IPS-18a (cell line): ENCODE measurements around the gene CKB.

Experiments
- H3K27ac ChIP-seq: one replicate; pipeline ENCODE4 v1.5.1; 2013; ENCODE audit warnings: low read length
- H3K27me3 ChIP-seq: one replicate; pipeline ENCODE4 v1.6.1; 2013; ENCODE audit warnings: mild to moderate bottlenecking, low read length; ENCODE audit not compliant: control insufficient read depth, insufficient read depth
- H3K36me3 ChIP-seq: one replicate; pipeline ENCODE4 v1.6.1; 2013; ENCODE audit warnings: low read depth, low read length; ENCODE audit not compliant: control insufficient read depth
- H3K4me1 ChIP-seq: one replicate; pipeline ENCODE4 v1.6.1; 2013; ENCODE audit warnings: low read depth, low read length; ENCODE audit not compliant: control insufficient read depth
- H3K4me3 ChIP-seq: one replicate; pipeline ENCODE4 v1.5.1; 2013; ENCODE audit warnings: low read length
- H3K9ac ChIP-seq: one replicate; pipeline ENCODE4 v1.6.1; 2013; ENCODE audit warnings: mild to moderate bottlenecking, low read length, moderate library complexity
- H3K9me3 ChIP-seq: one replicate; pipeline ENCODE4 v1.6.1; 2013; ENCODE audit warnings: low read depth, low read length; ENCODE audit not compliant: control insufficient read depth

CKB gene

DNA sequence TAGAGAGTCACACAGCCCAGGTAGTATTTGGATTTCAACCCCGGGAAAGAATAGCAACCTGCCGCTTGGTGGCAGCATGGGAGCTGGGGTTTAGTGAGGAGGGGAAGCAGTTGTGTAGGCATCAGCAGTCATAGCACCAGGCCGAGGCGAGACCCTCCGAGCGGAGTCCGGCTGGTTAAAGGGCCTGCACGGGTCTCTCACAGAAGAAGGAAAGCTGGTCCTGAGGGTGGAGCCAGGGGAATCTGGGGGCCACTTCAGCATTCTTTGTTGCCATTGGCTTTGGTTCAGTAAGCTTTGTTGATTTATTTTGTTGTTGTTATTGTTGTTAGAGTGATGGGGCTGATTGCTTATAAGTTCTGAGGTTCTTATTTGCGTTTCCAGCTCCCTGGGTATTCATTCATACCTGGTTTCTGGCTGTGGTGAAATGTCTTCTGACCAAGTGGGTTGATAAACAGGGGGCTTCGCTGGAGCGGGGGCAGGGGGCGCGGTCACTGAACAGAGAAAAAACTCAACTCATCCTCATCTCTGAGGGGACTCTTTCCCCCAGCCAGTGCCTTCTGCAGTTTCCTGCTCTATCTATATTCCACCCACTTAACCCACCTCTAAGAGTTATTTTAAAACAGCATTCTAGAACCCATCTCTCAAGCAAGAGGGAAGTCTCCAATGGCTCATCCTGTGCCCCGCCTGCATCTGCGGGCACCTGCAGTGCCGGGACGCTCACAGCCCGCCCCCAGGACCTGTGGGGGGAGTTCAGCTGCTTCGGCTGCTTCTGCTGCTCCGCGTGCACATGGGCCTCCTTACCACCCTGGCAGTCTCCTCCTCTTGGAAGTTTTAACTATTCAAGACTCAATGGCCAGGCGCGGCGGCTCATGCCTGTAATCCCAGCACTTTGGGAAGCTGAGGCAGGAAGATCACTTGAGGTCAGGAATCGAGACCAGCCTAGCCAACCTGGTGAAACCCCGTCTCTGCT is 11.6 kb downstream of the CKB start:
- Histone ChIP-seq H3K27me3 (no peaks in the 10 kb centered on the region), H3K36me3 (peaks cover 13% of the 10 kb centered on the region)

DNA sequence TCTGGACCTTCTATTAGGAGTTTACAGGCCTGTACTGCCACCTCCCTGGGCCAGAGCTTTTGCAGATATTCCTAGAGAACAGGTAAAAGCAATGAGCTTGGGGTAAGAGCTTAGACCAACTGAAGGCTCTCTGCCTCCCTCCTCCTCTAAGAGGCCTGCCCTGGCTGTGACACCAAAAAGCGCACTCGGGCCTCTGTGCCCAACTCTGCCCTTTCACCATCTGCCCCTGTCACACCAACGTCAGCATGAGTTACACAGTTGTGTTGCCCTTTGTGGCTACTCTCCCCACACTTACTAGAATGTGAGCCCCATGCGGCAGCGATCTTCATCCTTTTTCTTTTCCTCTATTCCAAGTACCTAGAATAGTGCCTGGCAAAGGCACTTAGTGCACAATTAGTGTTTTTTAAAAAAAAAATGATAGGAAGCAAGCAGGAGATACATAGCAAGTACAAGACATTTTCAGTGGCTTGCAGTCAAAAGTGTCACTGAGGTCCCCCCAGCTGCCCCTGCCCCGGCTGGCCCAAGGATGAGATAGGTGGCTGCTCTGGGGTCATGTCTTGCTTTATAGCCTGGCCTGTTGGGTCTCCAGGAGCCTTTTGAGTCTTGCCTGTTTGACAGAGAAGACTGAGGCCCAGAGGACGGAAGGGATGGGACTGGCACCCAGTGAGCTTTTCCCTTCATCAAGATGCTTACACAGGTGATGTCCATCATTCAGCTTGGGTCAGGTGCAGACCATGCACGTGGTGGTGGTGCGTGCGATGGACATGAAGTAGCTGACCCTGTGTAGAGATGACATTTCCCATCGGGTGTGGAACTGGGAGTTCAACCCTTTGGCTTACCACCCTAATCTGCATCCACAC is 12.5 kb downstream of the CKB start:
- Histone ChIP-seq H3K9me3 (no peaks in the 10 kb centered on the region), H3K36me3 (peaks cover 17% of the 10 kb centered on the region), H3K27ac (no peak overlapping the region)

More for the DNA sequence above, 11.6 kb downstream of the CKB start:
- Histone ChIP-seq H3K4me3 (no peak overlapping the region), H3K4me1 (no peaks in the 10 kb centered on the region), H3K9me3 (no peaks in the 10 kb centered on the region), H3K27ac (no peak overlapping the region), H3K9ac (no peak overlapping the region)

DNA sequence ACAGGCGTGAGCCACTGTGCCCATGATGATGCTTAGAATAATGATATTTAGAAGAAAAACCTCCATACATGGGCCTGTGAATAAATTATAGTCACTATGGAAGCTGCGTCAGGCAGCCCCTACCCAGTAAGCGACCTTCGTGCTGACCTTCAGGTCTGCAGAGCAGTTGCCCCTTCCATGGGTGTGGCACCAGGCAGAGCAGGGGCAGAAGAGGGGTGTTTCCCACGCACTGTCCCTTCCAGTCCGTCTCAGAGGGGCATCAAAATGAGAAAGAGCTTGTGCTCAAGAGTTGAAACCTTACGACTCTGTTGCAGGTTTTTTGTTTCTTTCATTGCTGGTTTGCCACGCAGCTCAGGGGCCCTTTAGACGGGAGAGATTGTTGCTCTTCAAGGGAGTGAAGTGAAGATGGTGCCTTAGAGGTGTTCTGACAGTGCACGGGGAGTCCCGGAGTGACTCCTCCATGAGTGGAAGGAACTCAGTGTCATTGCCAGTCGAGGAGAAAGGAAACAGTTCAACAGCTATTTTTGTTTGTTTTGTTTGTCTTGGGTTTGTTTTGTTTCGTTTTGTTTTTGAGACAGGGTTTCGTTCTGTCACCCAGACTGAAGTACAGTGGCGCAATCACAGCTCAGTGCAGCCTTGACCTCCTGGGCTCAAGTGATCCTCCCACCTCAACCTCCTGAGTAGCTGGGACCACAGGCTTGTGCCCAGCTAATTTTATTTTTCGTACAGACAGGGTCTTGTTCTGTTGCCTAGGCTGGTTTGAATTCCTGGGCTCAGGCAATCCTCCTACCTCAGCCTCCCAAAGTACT is 13.9 kb downstream of the CKB start:
- Histone ChIP-seq H3K4me3 (no peak overlapping the region), H3K9ac (no peak overlapping the region), H3K9me3 (no peaks in the 10 kb centered on the region), H3K36me3 (peaks cover 28% of the 10 kb centered on the region), H3K27ac (no peak overlapping the region), H3K4me1 (no peaks in the 10 kb centered on the region), H3K27me3 (no peaks in the 10 kb centered on the region)

More for the DNA sequence above, 12.5 kb downstream of the CKB start:
- Histone ChIP-seq H3K4me1 (no peaks in the 10 kb centered on the region), H3K27me3 (no peaks in the 10 kb centered on the region), H3K9ac (no peak overlapping the region), H3K4me3 (no peak overlapping the region)

GRCh38 chr14:103507751-103508150 is 14.9 kb downstream of the CKB start:
- no peaks in the 10 kb centered on the region for H3K27me3 ChIP-seq
- no peak overlapping the region for H3K9ac ChIP-seq
- H3K9me3 ChIP-seq = no peaks in the 10 kb centered on the region
- H3K27ac ChIP-seq = no peak overlapping the region
- no peak overlapping the region for H3K4me3 ChIP-seq
- no peaks in the 10 kb centered on the region for H3K4me1 ChIP-seq
- H3K36me3 ChIP-seq = peaks cover 38% of the 10 kb centered on the region

DNA sequence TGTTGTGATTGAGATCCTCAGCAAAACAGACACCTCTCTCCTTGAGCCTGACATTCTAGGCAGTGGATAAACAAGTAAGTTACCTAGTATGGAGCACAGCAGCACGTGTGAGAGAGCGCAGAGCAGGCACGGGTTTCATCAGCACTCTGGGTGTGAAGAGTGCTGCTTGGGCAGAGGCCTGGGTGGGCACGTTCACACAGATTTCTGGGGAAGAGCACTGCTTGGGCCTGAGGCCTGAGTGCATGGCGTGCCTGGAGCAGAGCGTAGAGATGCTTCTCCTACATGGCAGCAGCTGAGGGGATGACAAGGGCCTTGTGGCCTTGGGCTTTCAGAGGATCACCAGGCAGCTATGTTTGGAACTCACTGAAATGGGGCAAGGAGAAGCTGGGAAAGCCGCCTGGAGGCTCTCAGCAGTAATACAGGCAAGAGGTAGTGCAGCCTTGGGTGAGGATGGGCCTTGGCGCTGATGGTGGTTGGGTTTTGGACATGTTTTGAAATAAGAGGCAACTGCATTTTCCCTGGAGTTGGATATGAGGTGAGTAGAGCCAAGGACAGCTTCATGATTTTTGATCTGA is 17.6 kb downstream of the CKB start:
- H3K36me3 ChIP-seq = peaks cover 55% of the 10 kb centered on the region

DNA sequence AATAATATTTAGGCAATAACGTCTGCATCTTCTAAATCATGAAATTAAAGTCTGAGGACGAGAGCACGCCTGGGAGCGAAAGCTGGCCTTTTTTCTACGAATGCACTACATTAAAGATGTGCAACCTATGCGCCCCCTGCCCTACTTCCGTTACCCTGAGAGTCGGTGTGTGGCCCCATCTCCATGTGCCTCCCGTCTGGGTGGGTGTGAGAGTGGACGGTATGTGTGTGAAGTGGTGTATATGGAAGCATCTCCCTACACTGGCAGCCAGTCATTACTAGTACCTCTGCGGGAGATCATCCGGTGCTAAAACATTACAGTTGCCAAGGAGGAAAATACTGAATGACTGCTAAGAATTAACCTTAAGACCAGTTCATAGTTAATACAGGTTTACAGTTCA is 19.3 kb downstream of the CKB start:
- no peaks in the 10 kb centered on the region for H3K9me3 ChIP-seq
- peaks cover 57% of the 10 kb centered on the region for H3K36me3 ChIP-seq
- H3K9ac ChIP-seq = no peak overlapping the region
- H3K4me1 ChIP-seq = no peaks in the 10 kb centered on the region
- H3K4me3 ChIP-seq = no peak overlapping the region
- no peaks in the 10 kb centered on the region for H3K27me3 ChIP-seq
- H3K27ac ChIP-seq = no peak overlapping the region

More for the DNA sequence above, 17.6 kb downstream of the CKB start:
- H3K27ac ChIP-seq = no peak overlapping the region
- no peaks in the 10 kb centered on the region for H3K9me3 ChIP-seq
- H3K4me1 ChIP-seq = no peaks in the 10 kb centered on the region
- H3K27me3 ChIP-seq = no peaks in the 10 kb centered on the region
- H3K4me3 ChIP-seq = no peak overlapping the region
- H3K9ac ChIP-seq = no peak overlapping the region

GRCh38 chr14:103502877-103503276 is 19.8 kb downstream of the CKB start:
- Histone ChIP-seq H3K27ac (no peak overlapping the region), H3K4me3 (no peak overlapping the region), H3K9me3 (no peaks in the 10 kb centered on the region), H3K27me3 (no peaks in the 10 kb centered on the region), H3K4me1 (no peaks in the 10 kb centered on the region), H3K36me3 (peaks cover 56% of the 10 kb centered on the region), H3K9ac (no peak overlapping the region)

GRCh38 chr14:103501921-103502669 is 20.5 kb downstream of the CKB start:
- H3K4me3 ChIP-seq = no peak overlapping the region
- peaks cover 51% of the 10 kb centered on the region for H3K36me3 ChIP-seq
- no peak overlapping the region for H3K27ac ChIP-seq
- no peak overlapping the region for H3K9ac ChIP-seq
- H3K27me3 ChIP-seq = no peaks in the 10 kb centered on the region
- no peaks in the 10 kb centered on the region for H3K4me1 ChIP-seq
- no peaks in the 10 kb centered on the region for H3K9me3 ChIP-seq

- Histone ChIP-seq H3K9me3 (no peaks in the 10 kb centered on the region), H3K4me1 (no peaks in the 10 kb centered on the region), H3K4me3 (no peak overlapping the region), H3K27me3 (no peaks in the 10 kb centered on the region), H3K27ac (no peak overlapping the region), H3K9ac (no peak overlapping the region), H3K36me3 (peaks cover 51% of the 10 kb centered on the region)
Observed at GRCh38 chr14:103501041-103501870, 21.4 kb downstream of the CKB start.
